GM21786 (cell line): ENCODE data around the gene RGL3.
"Not testable (repeated sequence)": the region's sequence is repeated elsewhere in the genome, so short reads cannot be mapped to it uniquely, and the experiment has no call there.

ENCODE experiments used
- ATAC-seq: cut with Tn5 transposase; IDR thresholded peaks from one replicate; pipeline ENCODE4 v1.9.1; 2021; ENCODE audit not compliant: unreplicated experiment

Gene RGL3

DNA sequence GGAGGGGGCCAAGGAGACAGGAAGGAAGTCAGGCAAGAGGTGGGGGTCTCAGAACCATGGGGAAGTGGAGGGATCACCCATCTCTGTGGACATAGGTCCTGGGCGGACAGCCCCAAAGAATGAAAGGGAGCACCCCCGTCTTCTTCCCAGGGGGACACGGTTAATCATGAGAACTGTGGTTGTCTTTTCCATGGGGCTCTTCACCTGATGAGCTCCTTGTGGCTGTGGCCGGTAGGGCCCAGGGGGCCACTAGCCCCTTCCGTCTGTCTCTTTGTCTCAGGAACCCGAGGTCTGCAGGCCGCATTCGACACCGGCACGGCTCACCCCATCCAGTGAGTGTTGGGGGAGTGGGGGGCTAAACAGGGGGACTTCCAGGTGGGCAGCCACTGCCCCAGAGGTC is 55.2 kb downstream of the RGL3 start:
- ATAC-seq = no peak

DNA sequence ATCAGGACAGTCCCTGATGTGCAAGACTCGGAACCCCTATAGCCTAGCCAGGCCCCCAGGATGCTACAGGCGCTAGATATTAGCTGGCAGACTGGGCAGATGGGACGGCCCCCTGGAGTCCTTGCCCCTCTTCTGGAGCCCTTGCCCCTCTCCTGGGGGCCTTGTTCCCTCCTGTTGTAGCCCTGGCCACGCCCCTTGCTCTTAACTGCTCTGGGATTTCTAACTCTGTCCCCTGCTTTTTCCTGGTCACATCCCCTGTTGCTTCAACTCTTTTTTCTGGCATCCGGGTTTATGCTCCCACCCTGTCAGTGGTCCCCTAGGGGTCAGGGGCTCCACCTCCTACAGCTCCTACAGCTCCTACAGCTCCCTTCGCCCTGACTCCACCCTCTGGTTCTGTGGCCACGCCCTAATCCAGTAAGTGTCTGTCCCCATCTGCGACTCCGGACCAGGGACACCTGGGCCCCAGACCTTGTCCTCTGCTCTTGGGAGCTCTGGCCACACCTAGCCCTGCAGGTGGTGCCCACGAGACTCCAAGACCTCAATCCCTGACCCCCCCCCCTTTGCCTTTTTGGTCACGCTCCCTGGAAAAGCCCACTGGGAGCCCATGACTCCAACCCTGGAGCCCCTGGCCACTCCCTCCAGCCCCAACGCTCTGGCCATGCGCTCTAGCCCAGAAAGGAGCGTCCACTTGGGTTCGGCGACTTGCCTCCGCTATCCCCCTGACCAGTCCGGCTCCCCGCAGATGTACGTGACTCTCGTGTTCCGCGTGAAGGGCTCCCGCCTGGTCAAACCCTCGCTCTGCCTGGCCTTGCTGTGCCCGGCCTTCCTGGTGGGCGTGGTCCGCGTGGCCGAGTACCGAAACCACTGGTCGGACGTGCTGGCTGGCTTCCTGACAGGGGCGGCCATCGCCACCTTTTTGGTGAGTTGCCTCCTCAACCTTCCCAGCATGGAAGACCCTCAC is 57.1 kb downstream of the RGL3 start:
- no peak for ATAC-seq

GRCh38 chr19:11361037-11361770 is 57.9 kb downstream of the RGL3 start:
- ATAC-seq = no peak

DNA sequence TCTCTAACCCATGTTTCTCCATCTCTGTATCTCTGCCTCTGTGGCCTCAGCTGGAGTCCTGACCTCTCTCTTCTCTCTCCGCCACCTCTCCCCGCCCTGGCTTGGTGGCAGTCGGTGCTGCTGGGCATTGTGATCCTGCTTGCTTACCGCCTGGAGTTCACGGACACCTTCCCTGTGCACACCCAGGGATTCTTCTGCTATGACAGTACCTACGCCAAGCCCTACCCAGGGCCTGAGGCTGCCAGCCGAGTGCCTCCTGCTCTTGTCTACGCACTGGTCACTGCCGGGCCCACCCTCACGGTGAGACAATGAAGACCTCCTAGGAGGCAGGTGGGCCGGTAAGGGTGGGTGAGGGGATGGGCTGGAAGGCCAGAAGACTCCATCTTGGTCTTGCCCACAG is 59.7 kb downstream of the RGL3 start:
- ATAC-seq = no peak

- ATAC-seq = no peak
These were observed 62.2 kb downstream of the RGL3 start for GRCh38 chr19:11356676-11357550.

- no peak for ATAC-seq
These were observed 63.1 kb downstream of the RGL3 start for GRCh38 chr19:11356074-11356397.

- ATAC-seq = no peak
These were observed 63.7 kb downstream of the RGL3 start, which contains the start of gene PLPPR2 for GRCh38 chr19:11355160-11356073. Gene PLPPR2 (plus strand): TSS chr19:11355432. CDS start chr19:11357674, 2,242 bp downstream.

DNA sequence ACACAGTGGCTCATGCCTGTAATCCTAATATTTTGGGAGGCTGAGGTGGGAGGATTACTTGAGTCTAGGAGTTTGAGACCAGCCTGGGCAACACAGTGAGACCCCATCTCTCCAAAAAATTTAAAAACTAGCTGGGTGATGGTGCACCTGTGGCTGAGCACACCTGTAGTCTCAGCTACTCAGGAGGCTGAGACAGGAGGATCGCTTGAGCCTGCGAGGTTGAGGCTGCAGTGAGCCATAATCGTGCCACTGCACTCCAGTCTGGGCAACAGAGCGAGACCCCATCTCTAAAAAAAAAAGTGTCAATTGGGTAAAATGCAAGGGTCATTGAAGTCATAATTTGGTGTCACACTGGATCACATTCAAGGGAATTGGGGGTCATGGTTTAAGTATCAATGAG is 65.0 kb downstream of the RGL3 start:
- ATAC-seq = not testable (repeated sequence)

GRCh38 chr19:11349171-11349570 is 69.9 kb downstream of the RGL3 start:
- ATAC-seq = no peak

DNA sequence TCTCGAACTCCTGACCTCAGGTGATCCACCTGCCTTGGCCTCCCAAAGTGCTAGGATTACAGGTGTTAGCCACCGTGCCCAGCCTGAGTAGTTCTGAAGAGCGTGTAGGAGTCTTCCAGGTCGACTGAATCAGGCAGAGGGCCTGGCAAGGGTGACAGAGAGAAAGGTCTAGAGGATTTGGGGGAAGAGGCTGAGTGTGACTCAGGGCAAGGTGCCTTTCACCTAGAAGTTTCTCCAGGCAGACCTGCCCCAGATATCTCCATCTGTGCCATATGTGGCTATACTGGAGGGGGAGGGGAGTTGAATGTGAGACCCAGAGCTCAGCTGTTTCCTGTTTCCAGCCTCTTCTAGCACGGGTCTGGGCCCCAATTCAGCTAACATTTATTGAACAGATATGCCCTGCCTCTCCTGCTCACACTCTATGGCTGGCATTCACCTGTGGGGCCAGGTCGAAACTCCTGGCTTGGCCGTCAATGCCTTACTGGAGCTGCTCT is 71.5 kb downstream of the RGL3 start:
- no peak for ATAC-seq

DNA sequence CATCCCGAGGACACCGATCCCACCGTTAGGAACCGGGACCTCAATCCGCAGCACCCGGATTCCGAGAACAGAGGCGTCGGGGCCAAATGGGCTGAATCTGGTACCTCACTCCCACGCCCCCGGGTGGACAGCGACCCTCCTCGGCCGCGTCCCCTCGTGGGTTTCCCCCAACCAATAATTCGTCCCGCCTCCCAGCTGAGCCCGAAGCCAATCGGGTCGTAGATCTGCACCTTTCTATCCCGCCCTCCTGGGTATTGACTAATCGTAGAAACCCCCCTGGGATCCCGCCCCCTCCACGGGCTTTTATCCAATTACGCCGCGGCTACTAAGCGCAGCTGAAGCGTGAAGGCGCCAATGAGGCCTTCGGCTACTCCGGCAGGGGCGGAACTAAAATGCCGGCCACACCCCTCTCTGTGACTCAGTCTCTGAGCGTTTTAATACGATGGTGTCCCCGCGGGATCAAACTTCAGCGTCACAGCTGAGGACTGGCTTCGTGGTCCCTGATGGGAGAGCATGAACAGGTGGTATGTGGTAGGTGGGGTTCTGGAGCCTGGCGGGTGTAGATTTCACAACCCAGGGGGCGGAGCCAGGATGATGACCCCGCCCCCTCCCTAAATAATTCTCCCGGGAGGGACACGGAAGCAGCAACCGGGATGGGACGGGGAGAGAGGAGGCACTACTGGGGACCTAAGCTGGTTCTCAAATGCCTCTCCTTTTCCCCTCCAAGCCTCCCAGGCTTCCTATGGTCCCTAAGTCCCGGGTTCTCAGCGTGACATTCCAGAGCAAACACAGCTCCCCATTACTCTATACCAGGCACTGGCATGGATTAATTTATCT is 72.8 kb downstream of the RGL3 start, which contains the start of the genes CCDC159 and TMEM205:
Gene CCDC159 (plus strand): TSS at position 416 of the 837 bp plus-strand sequence. CDS start 88 bp downstream, at position 504.
Gene TMEM205 (minus strand): TSS at position 165 of the 837 bp plus-strand sequence. CDS start 649 bp downstream, outside the sequence.
- ATAC-seq = peak; percentile 82

GRCh38 chr19:11345122-11345803 is 73.9 kb downstream of the RGL3 start:
- ATAC-seq = no peak
